GM18517 (cell line): ENCODE results near the gene SLC25A45.

Experiments used
- ATAC-seq: cut with Tn5 transposase; IDR thresholded peaks from one replicate; pipeline ENCODE4 v1.9.1; 2021; ENCODE audit warnings: mild to moderate bottlenecking, moderate library complexity; ENCODE audit not compliant: unreplicated experiment

Gene SLC25A45

DNA sequence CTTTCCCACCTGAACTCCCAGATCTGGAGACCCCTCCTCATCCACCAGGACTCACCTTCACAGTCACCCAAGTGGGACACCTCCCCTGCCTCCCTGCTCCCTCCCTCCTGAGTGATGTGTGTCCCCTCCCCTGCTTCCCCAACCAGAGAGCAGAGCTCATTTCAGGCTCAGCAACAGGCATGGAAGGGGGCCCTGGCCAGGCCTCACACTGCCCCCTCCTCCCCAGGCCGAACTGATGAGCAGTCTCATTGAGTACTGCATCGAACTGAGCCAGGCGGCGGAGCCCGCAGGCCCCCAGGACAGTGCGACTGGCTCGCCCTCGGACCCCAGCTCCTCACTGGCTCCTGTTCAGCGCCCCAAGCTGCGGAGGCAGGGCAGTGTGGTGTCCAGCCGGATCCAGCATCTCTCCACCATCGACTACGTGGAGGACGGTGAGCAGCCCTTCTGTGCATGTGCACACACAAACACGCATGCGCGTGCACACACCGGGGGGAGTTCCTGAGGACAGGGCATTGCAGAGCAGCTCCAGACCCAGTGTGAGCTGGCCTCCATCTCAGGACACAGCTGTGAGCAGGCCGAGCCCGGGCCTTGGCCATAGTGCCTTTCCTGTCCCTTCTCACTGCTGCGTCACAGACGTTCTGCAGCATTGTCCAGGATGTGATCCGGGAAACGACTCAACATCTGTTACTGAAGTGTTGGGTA lies 22.3 kb upstream of the SLC25A45 start:
- ATAC-seq = no peak

DNA sequence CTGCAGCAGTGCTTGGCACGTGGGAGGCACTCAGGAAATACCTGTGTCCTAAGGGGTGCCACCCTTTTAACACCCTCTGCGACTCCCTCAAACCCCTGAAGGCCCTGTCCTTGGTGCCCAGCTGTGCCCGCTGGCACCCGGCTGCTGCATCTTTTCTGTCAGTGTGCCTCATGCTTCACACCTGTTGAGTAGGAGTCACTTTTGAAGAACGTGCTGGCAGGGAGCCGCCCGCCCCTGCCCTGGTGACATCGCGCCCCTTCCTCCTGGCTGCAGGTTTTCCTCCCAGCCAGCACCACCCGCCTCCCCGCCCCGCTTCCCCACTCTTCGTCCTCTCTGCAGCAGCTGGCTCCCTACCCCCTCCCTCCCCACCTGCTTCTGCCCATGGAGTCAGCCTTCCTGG lies 21.8 kb upstream of the SLC25A45 start:
- no peak for ATAC-seq

DNA sequence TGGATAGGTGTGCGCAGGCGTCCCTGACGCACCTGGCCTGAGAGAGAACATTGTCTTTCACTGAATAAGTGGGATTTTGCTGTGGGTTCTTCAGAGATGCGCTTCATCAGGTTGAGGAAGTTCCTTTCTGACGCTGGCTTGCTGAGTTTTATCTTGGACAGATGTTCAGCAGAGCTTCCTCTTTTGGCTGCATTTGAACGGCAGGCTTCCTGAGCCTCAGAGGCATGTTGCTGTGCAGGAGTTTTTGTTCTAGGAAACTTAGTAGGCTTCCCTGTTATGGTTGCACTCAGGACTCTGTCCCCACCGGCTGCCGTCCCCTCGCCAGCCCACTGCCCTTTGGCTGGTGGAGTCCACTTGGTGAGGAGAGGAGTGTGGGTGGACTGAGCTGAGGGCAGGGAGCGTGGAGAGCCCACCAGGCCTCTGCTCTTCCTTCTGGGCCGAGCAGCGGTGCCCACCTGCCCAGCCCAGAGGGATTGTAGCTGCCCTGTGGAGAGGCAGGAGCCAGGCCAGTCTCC lies 21.2 kb upstream of the SLC25A45 start:
- ATAC-seq = no peak

DNA sequence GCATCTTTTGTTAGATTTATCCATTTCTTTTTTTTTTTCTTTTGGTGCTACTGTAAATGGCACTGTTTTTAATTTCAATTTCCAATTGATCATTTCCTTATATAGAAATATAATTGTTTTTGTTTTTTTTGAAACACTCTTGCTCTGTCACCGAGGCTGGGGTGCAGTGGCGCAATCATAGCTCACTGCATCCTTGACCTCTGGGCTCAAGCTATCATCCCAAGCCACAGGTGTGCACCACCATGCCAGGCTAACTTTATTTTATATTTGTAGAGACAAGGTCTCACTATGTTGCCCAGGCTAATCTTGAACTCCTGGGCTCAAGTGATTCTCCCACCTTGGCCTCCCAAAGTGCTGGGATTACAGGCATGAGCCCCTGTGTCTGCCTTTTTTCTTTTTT lies 20.3 kb upstream of the SLC25A45 start:
- ATAC-seq = no peak

- ATAC-seq = no peak
Observed at GRCh38 chr11:65401803-65402248, 19.4 kb upstream of the SLC25A45 start.

GRCh38 chr11:65401073-65401802 lies 18.8 kb upstream of the SLC25A45 start:
- ATAC-seq = no peak

- ATAC-seq = no peak
Observed at GRCh38 chr11:65400307-65401072, 18.0 kb upstream of the SLC25A45 start.

- no peak for ATAC-seq
Observed at GRCh38 chr11:65399845-65400244, 17.4 kb upstream of the SLC25A45 start.

- no peak for ATAC-seq
Observed at GRCh38 chr11:65399249-65399648, 16.8 kb upstream of the SLC25A45 start.

GRCh38 chr11:65398362-65398910 lies 16.0 kb upstream of the SLC25A45 start:
- no peak for ATAC-seq

- no peak for ATAC-seq
Observed at GRCh38 chr11:65396769-65397745, 14.6 kb upstream of the SLC25A45 start.

GRCh38 chr11:65395961-65396530 lies 13.6 kb upstream of the SLC25A45 start:
- ATAC-seq = no peak

DNA sequence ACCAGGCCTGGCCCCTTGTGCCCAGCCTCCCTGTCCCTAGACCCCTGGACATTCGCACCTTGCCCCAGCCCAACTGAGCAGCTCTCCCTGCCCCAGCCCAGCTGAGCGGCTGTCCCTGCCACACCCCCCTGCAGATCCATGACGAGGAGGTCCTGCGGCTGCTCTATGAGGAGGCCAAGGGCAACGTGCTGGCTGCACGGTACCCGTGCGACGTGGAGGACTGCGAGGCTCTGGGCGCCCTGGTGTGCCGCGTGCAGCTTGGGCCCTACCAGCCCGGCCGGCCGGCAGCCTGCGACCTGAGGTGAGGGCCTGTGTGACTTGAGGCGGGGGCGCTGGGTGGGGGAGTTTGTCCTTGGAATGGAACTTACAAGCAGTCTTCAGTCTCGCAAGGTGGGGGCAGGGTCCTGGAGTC lies 11.7 kb upstream of the SLC25A45 start:
- ATAC-seq = no peak

GRCh38 chr11:65393513-65394079 lies 11.2 kb upstream of the SLC25A45 start:
- ATAC-seq = no peak

GRCh38 chr11:65392899-65393298 lies 10.5 kb upstream of the SLC25A45 start:
- no peak for ATAC-seq

DNA sequence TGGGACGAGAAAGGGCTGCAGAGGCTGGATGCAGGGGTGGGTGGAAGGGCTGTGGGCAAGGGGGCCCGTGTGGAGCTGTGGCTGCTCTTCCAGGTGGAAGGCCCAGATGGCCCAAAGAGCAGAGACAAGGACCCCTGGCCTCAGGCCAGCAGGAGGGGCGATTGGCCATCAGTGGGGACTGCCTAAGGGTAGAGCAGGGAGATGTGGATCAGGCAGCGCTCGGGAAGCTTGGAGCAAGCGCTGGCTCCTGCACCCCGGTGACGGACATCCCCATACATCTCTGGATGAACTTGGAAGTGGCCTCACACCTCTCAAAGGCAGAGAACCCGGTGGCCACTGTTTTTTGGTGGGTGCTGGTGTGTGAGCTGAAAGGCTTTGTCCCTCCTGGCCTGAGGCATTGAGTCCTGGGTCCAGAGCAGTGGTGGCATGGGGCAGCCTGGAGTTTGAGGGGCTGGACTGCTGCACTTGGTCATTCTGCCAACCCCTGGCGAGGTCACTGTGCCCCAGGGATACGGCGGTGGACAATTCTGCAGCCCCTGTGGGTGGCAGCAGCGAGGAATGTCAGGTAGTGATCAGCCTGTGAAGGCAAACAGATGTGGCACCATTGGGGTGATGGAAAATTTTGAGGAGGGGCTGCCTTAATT lies 9.9 kb upstream of the SLC25A45 start:
- ATAC-seq = no peak

GRCh38 chr11:65390996-65391395 lies 8.6 kb upstream of the SLC25A45 start:
- no peak for ATAC-seq

GRCh38 chr11:65390099-65390941 lies 7.9 kb upstream of the SLC25A45 start:
- no peak for ATAC-seq
